ENCODE measurements around the gene NUMBL. TPM values are rescaled to one million over a fixed set of nuclear protein-coding genes. Genes with fewer than 3 reads are reported as not detected.

The NUMBL gene
- total and polyA plus RNA-seq, 4 donors, result 1.1 to 4.6 (median 2.7) TPM

GRCh38 chr19:40677156-40677555, 13.3 kb downstream of the NUMBL start:
- Histone ChIP-seq H3K4me3 (ENCODE audit: low read depth in 1 of 3, low read length in 3 of 3) (no peak overlapping the region), H3K27ac (ENCODE audit: low read depth in 1 of 2, low read length in 2 of 2) (no peak overlapping the region), H3K9ac (ENCODE audit: low read depth in 1 of 2, low read length in 2 of 2) (no peak overlapping the region), H3K27me3 (ENCODE audit: control insufficient read depth in 4 of 4, insufficient read depth in 4 of 4, low read length in 3 of 4) (no peaks in the 10 kb centered on the region), H3K9me3 (ENCODE audit: control insufficient read depth in 4 of 4, low read length in 3 of 4) (no peaks in the 10 kb centered on the region), H3K36me3 (ENCODE audit: control insufficient read depth in 4 of 4, insufficient read depth in 3 of 4, low read depth in 1 of 4, low read length in 3 of 4) (peaks cover 6 to 25% (median 13%) of the 10 kb centered on the region in 4 donors), H3K4me1 (ENCODE audit: control insufficient read depth in 4 of 4, insufficient read depth in 4 of 4, low read length in 3 of 4) (no peaks in the 10 kb centered on the region)
- DNase-seq (ENCODE audit: low spot score), result no peak
- 97% methylated on average over 23 of the region's 23 CpGs for WGBS
- TF ChIP-seq TAF1 (conservative IDR thresholded peaks at IDR 0.05) (no peak), RAD21 (IDR thresholded peaks at IDR 0.05) (no peak)

DNA sequence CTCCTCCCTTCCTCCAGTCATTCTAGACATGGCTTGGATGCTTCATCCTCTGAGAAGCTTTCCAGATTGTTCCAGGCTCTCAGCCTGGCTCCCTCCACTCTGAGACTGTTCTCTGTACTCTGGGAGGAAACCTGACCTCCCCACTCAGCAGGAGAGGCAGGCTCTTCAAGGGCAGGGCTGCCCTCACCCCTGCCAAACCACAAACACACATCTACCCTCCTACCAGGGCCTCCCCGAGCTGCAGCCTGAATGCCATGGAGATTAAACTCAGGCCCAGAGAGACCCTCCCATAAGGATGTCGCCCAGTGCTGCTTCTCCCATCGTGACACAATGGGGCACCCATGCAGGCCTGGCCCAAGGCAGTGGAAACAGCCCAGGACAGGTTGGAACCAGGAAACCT, 16.2 kb downstream of the NUMBL start:
- no peaks in the 10 kb centered on the region for H3K4me1 ChIP-seq (ENCODE audit: control insufficient read depth in 4 of 4, insufficient read depth in 4 of 4, low read length in 3 of 4)
- H3K4me3 ChIP-seq (ENCODE audit: low read depth in 1 of 3, low read length in 3 of 3), result no peak overlapping the region
- H3K9me3 ChIP-seq (ENCODE audit: control insufficient read depth in 4 of 4, low read length in 3 of 4), result no peaks in the 10 kb centered on the region
- WGBS, result 97% methylated on average over 3 of the region's 3 CpGs
- H3K36me3 ChIP-seq (ENCODE audit: control insufficient read depth in 4 of 4, insufficient read depth in 3 of 4, low read depth in 1 of 4, low read length in 3 of 4), result peaks cover 10 to 41% (median 24%) of the 10 kb centered on the region in 4 donors
- TF ChIP-seq RXRA (IDR thresholded peaks at IDR 0.05) (no peak), EGR1 (IDR thresholded peaks at IDR 0.05; ENCODE audit: low read depth in 2 of 2) (no peak), YY1 (IDR thresholded peaks at IDR 0.05) (no peak), MAX (IDR thresholded peaks at IDR 0.05) (no peak), JUND (IDR thresholded peaks at IDR 0.05) (no peak), SP1 (IDR thresholded peaks at IDR 0.05) (no peak), RAD21 (IDR thresholded peaks at IDR 0.05) (no peak)
- TF ChIP-seq, protein P1, sequence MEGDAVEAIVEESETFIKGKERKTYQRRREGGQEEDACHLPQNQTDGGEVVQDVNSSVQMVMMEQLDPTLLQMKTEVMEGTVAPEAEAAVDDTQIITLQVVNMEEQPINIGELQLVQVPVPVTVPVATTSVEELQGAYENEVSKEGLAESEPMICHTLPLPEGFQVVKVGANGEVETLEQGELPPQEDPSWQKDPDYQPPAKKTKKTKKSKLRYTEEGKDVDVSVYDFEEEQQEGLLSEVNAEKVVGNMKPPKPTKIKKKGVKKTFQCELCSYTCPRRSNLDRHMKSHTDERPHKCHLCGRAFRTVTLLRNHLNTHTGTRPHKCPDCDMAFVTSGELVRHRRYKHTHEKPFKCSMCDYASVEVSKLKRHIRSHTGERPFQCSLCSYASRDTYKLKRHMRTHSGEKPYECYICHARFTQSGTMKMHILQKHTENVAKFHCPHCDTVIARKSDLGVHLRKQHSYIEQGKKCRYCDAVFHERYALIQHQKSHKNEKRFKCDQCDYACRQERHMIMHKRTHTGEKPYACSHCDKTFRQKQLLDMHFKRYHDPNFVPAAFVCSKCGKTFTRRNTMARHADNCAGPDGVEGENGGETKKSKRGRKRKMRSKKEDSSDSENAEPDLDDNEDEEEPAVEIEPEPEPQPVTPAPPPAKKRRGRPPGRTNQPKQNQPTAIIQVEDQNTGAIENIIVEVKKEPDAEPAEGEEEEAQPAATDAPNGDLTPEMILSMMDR (IDR thresholded peaks at IDR 0.05; ENCODE audit: low read depth, low read length, missing input control), result no peak
- no peak for DNase-seq (ENCODE audit: low spot score)
- no peak overlapping the region for H3K9ac ChIP-seq (ENCODE audit: low read depth in 1 of 2, low read length in 2 of 2)
- H3K27me3 ChIP-seq (ENCODE audit: control insufficient read depth in 4 of 4, insufficient read depth in 4 of 4, low read length in 3 of 4), result no peaks in the 10 kb centered on the region
- H3K27ac ChIP-seq (ENCODE audit: low read depth in 1 of 2, low read length in 2 of 2), result no peak overlapping the region

DNA sequence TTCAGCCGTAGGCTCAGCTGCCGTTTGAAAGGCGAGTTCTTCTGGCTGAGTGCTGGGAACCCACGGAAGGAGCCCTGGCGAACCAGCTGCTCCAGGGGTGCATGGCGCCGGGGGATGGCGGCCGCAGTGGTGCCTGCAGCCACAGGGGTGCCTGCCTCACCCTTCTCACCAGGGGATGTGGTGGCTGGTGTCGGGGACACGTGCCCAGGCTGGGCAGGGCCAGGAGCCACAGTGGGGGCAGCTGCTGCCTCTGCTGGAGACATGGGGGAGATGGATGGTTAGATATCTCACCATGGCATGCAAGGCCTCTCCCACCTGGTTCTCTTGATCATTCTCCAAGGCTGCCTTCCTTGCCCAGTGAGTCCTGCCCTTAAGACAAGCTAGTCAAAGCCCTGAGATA, 17.1 kb downstream of the NUMBL start:
- 93% methylated on average over 11 of the region's 11 CpGs for WGBS

More for the DNA sequence above, 17.1 kb downstream of the NUMBL start:
- TF ChIP-seq, protein P1 (IDR thresholded peaks at IDR 0.05; ENCODE audit: low read depth, low read length, missing input control), result no peak
- TF ChIP-seq RAD21 (IDR thresholded peaks at IDR 0.05) (no peak), MAX (IDR thresholded peaks at IDR 0.05) (no peak), GABPA (IDR thresholded peaks at IDR 0.05 in 1 of 2, conservative IDR thresholded peaks at IDR 0.05 in 1 of 2) (no peak), HNF4G (IDR thresholded peaks at IDR 0.05) (no peak), TAF1 (conservative IDR thresholded peaks at IDR 0.05) (no peak), FOXA1 (IDR thresholded peaks at IDR 0.05) (no peak), SP1 (IDR thresholded peaks at IDR 0.05) (no peak), FOXA2 (IDR thresholded peaks at IDR 0.05) (no peak), JUND (IDR thresholded peaks at IDR 0.05) (no peak), REST (IDR thresholded peaks at IDR 0.05) (no peak), EGR1 (IDR thresholded peaks at IDR 0.05; ENCODE audit: low read depth in 2 of 2) (no peak)
- Histone ChIP-seq H3K36me3 (ENCODE audit: control insufficient read depth in 4 of 4, insufficient read depth in 3 of 4, low read depth in 1 of 4, low read length in 3 of 4) (peaks cover 16 to 49% (median 28%) of the 10 kb centered on the region in 4 donors), H3K9me3 (ENCODE audit: control insufficient read depth in 4 of 4, low read length in 3 of 4) (no peaks in the 10 kb centered on the region), H3K27ac (ENCODE audit: low read depth in 1 of 2, low read length in 2 of 2) (no peak overlapping the region), H3K9ac (ENCODE audit: low read depth in 1 of 2, low read length in 2 of 2) (no peak overlapping the region), H3K4me3 (ENCODE audit: low read depth in 1 of 3, low read length in 3 of 3) (no peak overlapping the region), H3K27me3 (ENCODE audit: control insufficient read depth in 4 of 4, insufficient read depth in 4 of 4, low read length in 3 of 4) (no peaks in the 10 kb centered on the region), H3K4me1 (ENCODE audit: control insufficient read depth in 4 of 4, insufficient read depth in 4 of 4, low read length in 3 of 4) (no peaks in the 10 kb centered on the region)
- no peak for DNase-seq (ENCODE audit: low spot score)

Measured in liver (tissue), 9 donors.